Measurements from ENCODE around the gene ABLIM2.

GRCh38 chr4:7981738-7982394, 176.7 kb downstream of the ABLIM2 start:
- TF ChIP-seq CTCF (IDR thresholded peaks at IDR 0.05; ENCODE audit: low read length) (no peak), EZH2 (optimal IDR thresholded peaks at IDR 0.05; ENCODE audit: low read depth, low read length) (no peak)
